Hypothalamus (tissue), 51 donors: ENCODE results near the gene EIF3A.

Source experiments
- DNase-seq, 51 donors: peaks; one replicate each; lab custom pipeline; 2025; lab: John Stamatoyannopoulos, UW

EIF3A gene

GRCh38 chr10:119059557-119059956, 21.1 kb downstream of the EIF3A start:
- DNase-seq, result no peak

- peak in 6 of 51 donors; percentile 3 to 14 (median 10) for DNase-seq
Observed at GRCh38 chr10:119058010-119058409, 22.6 kb downstream of the EIF3A start.

- no peak for DNase-seq
Observed at GRCh38 chr10:119055472-119055871, 25.1 kb downstream of the EIF3A start.

GRCh38 chr10:119051775-119052174, 28.8 kb downstream of the EIF3A start:
- DNase-seq, result no peak

GRCh38 chr10:119049777-119050176, 30.8 kb downstream of the EIF3A start:
- no peak for DNase-seq

- no peak for DNase-seq
Observed at GRCh38 chr10:119049361-119049760, 31.3 kb downstream of the EIF3A start.

GRCh38 chr10:119045561-119045960, 35.1 kb downstream of the EIF3A start:
- no peak for DNase-seq

- DNase-seq, result no peak
Observed at GRCh38 chr10:119042169-119042568, 38.4 kb downstream of the EIF3A start.

GRCh38 chr10:119041326-119041725, 39.3 kb downstream of the EIF3A start:
- no peak for DNase-seq

- DNase-seq, result no peak
Observed at GRCh38 chr10:119039161-119039560, 41.5 kb downstream of the EIF3A start.

GRCh38 chr10:119031496-119032059, 49.0 kb downstream of the EIF3A start:
- DNase-seq, result no peak

GRCh38 chr10:119030421-119031250, 50.0 kb downstream of the EIF3A start:
- peak in 18 of 51 donors; percentile 7 to 49 (median 23) for DNase-seq

- DNase-seq, result peak in 7 of 51 donors; percentile 10 to 59 (median 40)
Observed at GRCh38 chr10:119029613-119030420, 50.8 kb downstream of the EIF3A start, which contains the start of gene NANOS1. TSS of gene NANOS1 (plus strand) at chr10:119029714. CDS start at chr10:119029802, 88 bp downstream.

GRCh38 chr10:119028900-119029612, 51.6 kb downstream of the EIF3A start:
- DNase-seq, result peak; percentile 26 to 92 (median 77)

GRCh38 chr10:119028445-119028899, 52.1 kb downstream of the EIF3A start:
- DNase-seq, result peak in 1 of 51 donors; percentile 28

- DNase-seq, result peak in 1 of 51 donors; percentile 2
Observed at GRCh38 chr10:119026301-119027110, 54.1 kb downstream of the EIF3A start.

GRCh38 chr10:119025776-119026175, 54.8 kb downstream of the EIF3A start:
- peak in 14 of 51 donors; percentile 7 to 40 (median 18) for DNase-seq

- DNase-seq, result peak in 17 of 51 donors; percentile 5 to 58 (median 20)
Observed at GRCh38 chr10:119025336-119025735, 55.3 kb downstream of the EIF3A start.

GRCh38 chr10:119024882-119025281, 55.7 kb downstream of the EIF3A start:
- no peak for DNase-seq

- no peak for DNase-seq
Observed at GRCh38 chr10:119023553-119023868, 57.1 kb downstream of the EIF3A start.
